Measurements from ENCODE around the gene PHC2. TPM values are rescaled to one million over a fixed set of nuclear protein-coding genes. Genes with fewer than 3 reads are reported as not detected.

PHC2 gene
- total RNA-seq, 1 experiment from 2014 or later = 9.4 TPM

GRCh38 chr1:33468011-33468410, 37.1 kb upstream of the PHC2 start:
- no peaks in the 10 kb centered on the region for H3K27me3 ChIP-seq (ENCODE audit: insufficient read depth, low read length)
- TF ChIP-seq CTCF (conservative IDR thresholded peaks at IDR 0.05) = no peak
- no peak overlapping the region for H3K56ac ChIP-seq (ENCODE audit: insufficient read length, low read depth, low read length)
- no peaks in the 10 kb centered on the region for H3K79me2 ChIP-seq (ENCODE audit: insufficient read depth, low read length)
- no peak overlapping the region for H2AFZ ChIP-seq (ENCODE audit: low read length)
- H3T11ph ChIP-seq (ENCODE audit: low read length) = no peak overlapping the region
- H3K4me2 ChIP-seq (ENCODE audit: insufficient read depth, insufficient read length, low read length) = no peak overlapping the region
- no CpG with 5 or more reads among the region's 4 CpGs for WGBS (ENCODE audit: extremely low coverage, insufficient read length, low lambda C conversion rate)
- no peak overlapping the region for H2AK5ac ChIP-seq (ENCODE audit: insufficient read length, low read length)
- H2BK12ac ChIP-seq (ENCODE audit: insufficient read length, low read depth, low read length) = no peak overlapping the region
- peaks cover 7% of the 10 kb centered on the region for H3K27me3 Mint-ChIP-seq (ENCODE audit: low read depth)
- H3K14ac ChIP-seq (ENCODE audit: insufficient read depth, low read length) = no peak overlapping the region
- DNase-seq = no peak
- no peak overlapping the region for H3K23ac ChIP-seq (ENCODE audit: insufficient read length, low read depth, low read length)
- no peak overlapping the region for H2BK20ac ChIP-seq (ENCODE audit: low read depth, low read length, poor library complexity, severe bottlenecking)
- H3K9me3 Mint-ChIP-seq = no peaks in the 10 kb centered on the region
- no peak overlapping the region for H2BK15ac ChIP-seq (ENCODE audit: low read depth, low read length)
- H4K8ac ChIP-seq (replicated peaks; ENCODE audit: insufficient read length, low read depth, low read length) = no peak overlapping the region
- no peak overlapping the region for H3K27ac Mint-ChIP-seq
- no peak overlapping the region for H3K4ac ChIP-seq (ENCODE audit: low read depth, low read length)
- H4K91ac ChIP-seq (ENCODE audit: insufficient read length, low read depth, low read length) = no peak overlapping the region
- H2BK5ac ChIP-seq (ENCODE audit: insufficient read length, low read length) = no peak overlapping the region
- H3K9me3 ChIP-seq (ENCODE audit: control insufficient read depth, low read depth, low read length) = no peaks in the 10 kb centered on the region
- H4K20me1 ChIP-seq (ENCODE audit: control insufficient read depth, insufficient read depth, insufficient read length) = no peaks in the 10 kb centered on the region
- H3K4me1 ChIP-seq (ENCODE audit: insufficient read depth, low read length) = no peaks in the 10 kb centered on the region; the same call in 1 of the 2 replicates
- peaks cover 17 to 19% of the 10 kb centered on the region in 2 experiments for H3K4me1 Mint-ChIP-seq
- H2BK120ac ChIP-seq (ENCODE audit: low read depth, low read length, poor library complexity, severe bottlenecking) = no peak overlapping the region
- no peak overlapping the region for H4K5ac ChIP-seq (ENCODE audit: insufficient read length, low read depth, low read length)
- H3K27ac ChIP-seq (ENCODE audit: insufficient read length, low read depth, low read length) = no peak overlapping the region
- peaks cover 5% of the 10 kb centered on the region for H3K23me2 ChIP-seq (ENCODE audit: insufficient read length, low read depth, low read length, poor library complexity, severe bottlenecking)
- no peak overlapping the region for H3K4me3 Mint-ChIP-seq
- no peak overlapping the region for H3K9ac ChIP-seq (ENCODE audit: extremely low read depth, insufficient read length, low read length)
- H3K36me3 Mint-ChIP-seq (ENCODE audit: insufficient read depth in 1 of 3, low read depth in 3 of 3) = no peaks in the 10 kb centered on the region; a peak in 1 of 7 replicates
- H3K18ac ChIP-seq (ENCODE audit: insufficient read length, low read depth, low read length) = no peak overlapping the region
- H3K79me1 ChIP-seq (ENCODE audit: insufficient read depth, low read depth, low read length, poor library complexity, severe bottlenecking) = no peaks in the 10 kb centered on the region

Data from H9 (cell line).